Glutamatergic neuron (in vitro differentiated cells): ENCODE measurements around the gene CYP4A11. TPM values are rescaled to one million over a fixed set of nuclear protein-coding genes. Genes with fewer than 3 reads are reported as not detected.

Experiments used
- total RNA-seq: library from RNA; stranded (reverse); fragmentation: NEBNext Ultra II Directional; extraction: Animal tissue kit (Norgen Biotek cat#: 25700); gene quantifications from one replicate; pipeline ENCODE4 v1.2.1, GENCODE V29; 2021; ENCODE audit not compliant: unreplicated experiment

Gene CYP4A11
- total RNA-seq, 1 donor from 2014 or later: 0.71 TPM

Other genes with a start within 250 kb of the CYP4A11 start
- gene EFCAB14, start 222.4 kb downstream of the CYP4A11 start, total RNA-seq: 18.8 TPM
- not detected for gene CYP4B1, start 142.4 kb downstream of the CYP4A11 start, total RNA-seq
- 0.81 TPM for gene CYP4X1, start 82.2 kb upstream of the CYP4A11 start, total RNA-seq
- not detected for gene CYP4Z1, start 125.8 kb upstream of the CYP4A11 start, total RNA-seq
- 0.17 TPM for gene CYP4A22, start 196.0 kb upstream of the CYP4A11 start, total RNA-seq
- gene PDZK1IP1, start 248.6 kb upstream of the CYP4A11 start, total RNA-seq: not detected